H9 (cell line): ENCODE data around the gene SPNS3. TPM values are rescaled to one million over a fixed set of nuclear protein-coding genes. Genes with fewer than 3 reads are reported as not detected.

Experiments
- DNase-seq: peaks from one replicate; pipeline ENCODE4 v3.0.0-alpha.2; 2017
- H2AFZ ChIP-seq: one replicate; pipeline ENCODE4 v1.6.1; 2013; ENCODE audit warnings: mild to moderate bottlenecking, low read length, control low read depth, moderate library complexity
- H2AK5ac ChIP-seq: 2 replicates; pipeline ENCODE4 v1.6.1; 2013; ENCODE audit warnings: low read length, control low read depth, mixed read lengths; ENCODE audit not compliant: insufficient read length
- H2BK120ac ChIP-seq: one replicate; pipeline ENCODE4 v1.6.1; 2013; ENCODE audit warnings: low read depth, mild to moderate bottlenecking, low read length, control low read depth, inconsistent platforms; ENCODE audit not compliant: poor library complexity, severe bottlenecking
- H2BK12ac ChIP-seq: 2 replicates; pipeline ENCODE4 v1.6.1; 2013; ENCODE audit warnings: low read length, control low read depth, mixed read lengths, low read depth; ENCODE audit not compliant: insufficient read length
- H2BK15ac ChIP-seq: 2 replicates; pipeline ENCODE4 v1.6.1; 2013; ENCODE audit warnings: low read depth, low read length, control low read depth
- H2BK20ac ChIP-seq: one replicate; pipeline ENCODE4 v1.6.1; 2013; ENCODE audit warnings: low read depth, mild to moderate bottlenecking, low read length, control low read depth, inconsistent platforms; ENCODE audit not compliant: poor library complexity, severe bottlenecking
- H2BK5ac ChIP-seq: 2 replicates; pipeline ENCODE4 v1.6.1; 2013; ENCODE audit warnings: low read length, control low read depth, mixed read lengths; ENCODE audit not compliant: insufficient read length
- H3K14ac ChIP-seq: 2 replicates; pipeline ENCODE4 v1.6.1; 2013; ENCODE audit warnings: low read length, control low read depth; ENCODE audit not compliant: insufficient read depth
- H3K18ac ChIP-seq: 2 replicates; pipeline ENCODE4 v1.6.1; 2013; ENCODE audit warnings: low read depth, mild to moderate bottlenecking, mixed read lengths, low read length, control low read depth; ENCODE audit not compliant: insufficient read length
- H3K23ac ChIP-seq: 2 replicates; pipeline ENCODE4 v1.6.1; 2013; ENCODE audit warnings: low read length, control low read depth, mixed read lengths, low read depth; ENCODE audit not compliant: insufficient read length
- H3K23me2 ChIP-seq: 2 replicates; pipeline ENCODE4 v1.6.1; 2013; ENCODE audit warnings: low read depth, mild to moderate bottlenecking, mixed read lengths, low read length, control low read depth; ENCODE audit not compliant: insufficient read length, poor library complexity, severe bottlenecking
- H3K27ac ChIP-seq: 2 replicates; pipeline ENCODE4 v1.5.1; 2013; ENCODE audit warnings: low read length, control low read depth, mixed read lengths, low read depth; ENCODE audit not compliant: insufficient read length
- H3K27me3 ChIP-seq: 2 replicates; pipeline ENCODE4 v1.6.1; 2013; ENCODE audit warnings: low read length, control low read depth, inconsistent platforms; ENCODE audit not compliant: insufficient read depth
- H3K4ac ChIP-seq: 2 replicates; pipeline ENCODE4 v1.6.1; 2013; ENCODE audit warnings: low read depth, mild to moderate bottlenecking, control low read depth, inconsistent platforms, low read length, moderate library complexity
- H3K4me1 ChIP-seq: 2 replicates; pipeline ENCODE4 v1.6.1; 2013; ENCODE audit warnings: low read length, control low read depth, inconsistent platforms; ENCODE audit not compliant: insufficient read depth
- H3K4me2 ChIP-seq: 2 replicates; pipeline ENCODE4 v1.6.1; 2013; ENCODE audit warnings: low read length, control low read depth, mixed read lengths; ENCODE audit not compliant: insufficient read length, insufficient read depth
- H3K56ac ChIP-seq: 2 replicates; pipeline ENCODE4 v1.6.1; 2013; ENCODE audit warnings: low read depth, mild to moderate bottlenecking, mixed read lengths, low read length, control low read depth; ENCODE audit not compliant: insufficient read length
- H3K79me1 ChIP-seq: 2 replicates; pipeline ENCODE4 v1.6.1; 2013; ENCODE audit warnings: low read depth, mild to moderate bottlenecking, moderate library complexity, low read length, control low read depth, inconsistent platforms; ENCODE audit not compliant: insufficient read depth, poor library complexity, severe bottlenecking
- H3K79me2 ChIP-seq: 2 replicates; pipeline ENCODE4 v1.6.1; 2013; ENCODE audit warnings: low read length, control low read depth, inconsistent platforms; ENCODE audit not compliant: insufficient read depth
- H3K9ac ChIP-seq: 2 replicates; pipeline ENCODE4 v1.6.1; 2013; ENCODE audit warnings: low read length, control low read depth, mixed read lengths; ENCODE audit not compliant: insufficient read length; ENCODE audit errors: extremely low read depth
- H3K9me3 ChIP-seq: one replicate; pipeline ENCODE4 v1.6.1; 2013; ENCODE audit warnings: low read depth, low read length, inconsistent platforms; ENCODE audit not compliant: control insufficient read depth
- H3T11ph ChIP-seq: one replicate; pipeline ENCODE4 v1.6.1; 2013; ENCODE audit warnings: mild to moderate bottlenecking, low read length, control low read depth, inconsistent platforms
- H4K20me1 ChIP-seq: one replicate; pipeline ENCODE4 v1.6.1; 2013; ENCODE audit not compliant: control insufficient read depth, insufficient read length, insufficient read depth
- H4K5ac ChIP-seq: 2 replicates; pipeline ENCODE4 v1.6.1; 2013; ENCODE audit warnings: low read depth, mild to moderate bottlenecking, mixed read lengths, low read length, control low read depth; ENCODE audit not compliant: insufficient read length
- H4K8ac ChIP-seq: replicated peaks from 2 replicates; pipeline ENCODE4 v1.6.1; 2013; ENCODE audit warnings: low read length, control low read depth, mixed read lengths, low read depth; ENCODE audit not compliant: insufficient read length
- H4K91ac ChIP-seq: 2 replicates; pipeline ENCODE4 v1.6.1; 2013; ENCODE audit warnings: low read depth, mild to moderate bottlenecking, moderate library complexity, mixed read lengths, low read length, control low read depth; ENCODE audit not compliant: insufficient read length
- H3K27ac Mint-ChIP-seq, 3 experiments: 2 replicates in 2 of 3; 3 replicates in 1 of 3; pipeline ENCODE4 v1.8.0; 2020 to 2021; ENCODE audit warnings: mixed read lengths in 3 of 3, mild to moderate bottlenecking in 1 of 3, moderate library complexity in 1 of 3
- H3K27me3 Mint-ChIP-seq: 2 replicates; pipeline ENCODE4 v1.8.0; 2021; ENCODE audit warnings: low read depth, mild to moderate bottlenecking, moderate library complexity, mixed read lengths
- H3K36me3 Mint-ChIP-seq, 3 experiments: 2 replicates in 2 of 3; 3 replicates in 1 of 3; pipeline ENCODE4 v1.8.0; 2020 to 2021; ENCODE audit warnings: low read depth in 3 of 3, mixed read lengths in 3 of 3; ENCODE audit not compliant: insufficient read depth in 1 of 3
- H3K4me1 Mint-ChIP-seq, 2 experiments: 2 replicates each; pipeline ENCODE4 v1.8.0; 2020; ENCODE audit warnings: mixed read lengths in 2 of 2
- H3K4me3 Mint-ChIP-seq, 2 experiments: 2 replicates in 1 of 2; 3 replicates in 1 of 2; pipeline ENCODE4 v1.8.0; 2020 to 2021; ENCODE audit warnings: mild to moderate bottlenecking in 2 of 2, mixed read lengths in 2 of 2, moderate library complexity in 1 of 2
- H3K9me3 Mint-ChIP-seq, 2 experiments: 2 replicates in 1 of 2; 3 replicates in 1 of 2; pipeline ENCODE4 v1.8.0; 2020; ENCODE audit warnings: mild to moderate bottlenecking in 2 of 2, mixed read lengths in 2 of 2, moderate library complexity in 1 of 2
- WGBS: extraction: QIAGEN DNeasy Blood & Tissue Kit; methylation state at CpG from one replicate; pipeline ENCODE4 v1.1.7; 2013; ENCODE audit warnings: missing lambda C conversion rate, low lambda C conversion rate, mixed read lengths; ENCODE audit not compliant: insufficient read length; ENCODE audit errors: extremely low coverage; 5-methylcytosine and 5-hydroxymethylcytosine counted together
- total RNA-seq: library from RNA; stranded (reverse); gene quantifications from 2 replicates; pipeline ENCODE4 v1.2.1, GENCODE V29; 2021
- TF ChIP-seq, protein P1 (sequence below): fragments of 200-600 bp; sonication (generic); conservative IDR thresholded peaks from 3 replicates; pipeline ENCODE4 v1.8.0; 2021; ENCODE audit warnings: antibody characterized with exemption, mild to moderate bottlenecking

Gene SPNS3
- total RNA-seq, 1 experiment from 2014 or later: not detected

DNA sequence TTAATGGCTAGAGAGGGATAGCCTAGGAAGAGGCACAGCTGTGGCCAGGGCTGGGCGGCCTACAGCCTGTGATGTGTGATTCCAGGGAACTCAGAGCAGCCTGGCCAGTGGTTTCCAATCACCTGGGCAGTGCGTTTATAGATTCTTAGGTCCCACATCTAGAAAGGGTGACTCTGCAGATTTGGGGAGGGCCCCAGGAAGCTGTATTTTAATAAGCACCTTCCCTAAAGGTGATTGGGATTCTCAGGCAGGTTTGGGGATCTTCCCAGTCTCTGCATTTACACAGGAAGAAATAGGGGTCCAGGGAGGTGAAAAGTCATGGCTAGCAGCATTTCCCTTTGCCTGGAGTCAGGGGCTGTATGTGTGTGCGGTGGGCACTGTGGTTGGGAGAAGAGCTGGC lies 74.5 kb downstream of the SPNS3 start:
- TF ChIP-seq, protein P1, sequence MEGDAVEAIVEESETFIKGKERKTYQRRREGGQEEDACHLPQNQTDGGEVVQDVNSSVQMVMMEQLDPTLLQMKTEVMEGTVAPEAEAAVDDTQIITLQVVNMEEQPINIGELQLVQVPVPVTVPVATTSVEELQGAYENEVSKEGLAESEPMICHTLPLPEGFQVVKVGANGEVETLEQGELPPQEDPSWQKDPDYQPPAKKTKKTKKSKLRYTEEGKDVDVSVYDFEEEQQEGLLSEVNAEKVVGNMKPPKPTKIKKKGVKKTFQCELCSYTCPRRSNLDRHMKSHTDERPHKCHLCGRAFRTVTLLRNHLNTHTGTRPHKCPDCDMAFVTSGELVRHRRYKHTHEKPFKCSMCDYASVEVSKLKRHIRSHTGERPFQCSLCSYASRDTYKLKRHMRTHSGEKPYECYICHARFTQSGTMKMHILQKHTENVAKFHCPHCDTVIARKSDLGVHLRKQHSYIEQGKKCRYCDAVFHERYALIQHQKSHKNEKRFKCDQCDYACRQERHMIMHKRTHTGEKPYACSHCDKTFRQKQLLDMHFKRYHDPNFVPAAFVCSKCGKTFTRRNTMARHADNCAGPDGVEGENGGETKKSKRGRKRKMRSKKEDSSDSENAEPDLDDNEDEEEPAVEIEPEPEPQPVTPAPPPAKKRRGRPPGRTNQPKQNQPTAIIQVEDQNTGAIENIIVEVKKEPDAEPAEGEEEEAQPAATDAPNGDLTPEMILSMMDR: no peak
- H2AFZ ChIP-seq: no peak overlapping the region
- peaks cover 35% of the 10 kb centered on the region for H3K27me3 Mint-ChIP-seq

More for the DNA sequence above, 74.5 kb downstream of the SPNS3 start:
- Histone ChIP-seq H2AK5ac (no peak overlapping the region), H2BK20ac (no peak overlapping the region), H2BK12ac (no peak overlapping the region), H3K4ac (no peak overlapping the region), H3K79me2 (no peaks in the 10 kb centered on the region), H3T11ph (no peak overlapping the region), H2BK120ac (no peak overlapping the region), H4K20me1 (no peaks in the 10 kb centered on the region), H3K27me3 (no peaks in the 10 kb centered on the region), H3K23me2 (no peaks in the 10 kb centered on the region), H3K4me1 (no peaks in the 10 kb centered on the region), H2BK15ac (no peak overlapping the region), H3K56ac (no peak overlapping the region), H3K9me3 (no peaks in the 10 kb centered on the region), H3K23ac (no peak overlapping the region), H4K91ac (no peak overlapping the region), H3K14ac (no peak overlapping the region), H3K9ac (no peak overlapping the region), H2BK5ac (no peak overlapping the region), H3K18ac (no peak overlapping the region), H4K8ac (no peak overlapping the region), H3K27ac (no peak overlapping the region), H3K79me1 (no peaks in the 10 kb centered on the region), H4K5ac (no peak overlapping the region), H3K4me2 (no peak overlapping the region)
- Mint-ChIP-seq H3K4me1 (peaks cover 13 to 14% of the 10 kb centered on the region in 2 experiments), H3K36me3 (no peaks in the 10 kb centered on the region), H3K27ac (0 out of 7 replicates have a peak overlapping the region, but pooled peaks of 1 of the 3 experiments have one; percentile 34), H3K4me3 (no peak overlapping the region; a peak in 1 of 5 replicates), H3K9me3 (no peaks in the 10 kb centered on the region; a peak in 1 of 5 replicates)
- DNase-seq: no peak
- no CpG with 5 or more reads among the region's 3 CpGs for WGBS
